Stomach (tissue), 4 donors: ENCODE measurements around the gene ORC1.

Experiments
- CTCF ChIP-seq, 7 experiments: fragments of 450-650 bp in 4 of 7; fragments of 200-600 bp in 3 of 7; sonication (generic) in 3 of 7; IDR thresholded peaks; one replicate each; pipeline ENCODE4 v1.5.1; 2016 to 2019; ENCODE audit warnings: antibody characterized with exemption in 7 of 7, control low read depth in 2 of 7, mild to moderate bottlenecking in 1 of 7
- POLR2A ChIP-seq, 4 donors: fragments of 450-650 bp; IDR thresholded peaks; one replicate each; pipeline ENCODE4 v1.6.1; 2016; ENCODE audit warnings: antibody characterized with exemption in 4 of 4, control low read depth in 2 of 4, mild to moderate bottlenecking in 1 of 4, moderate library complexity in 1 of 4
- POLR2AphosphoS5 ChIP-seq, 3 donors: sonication (generic); formaldehyde crosslinking; IDR thresholded peaks; one replicate each; pipeline ENCODE4 v1.6.1; 2016; ENCODE audit warnings: antibody characterized with exemption in 3 of 3

GRCh38 chr1:52385376-52385775, 18.8 kb downstream of the ORC1 start:
- TF ChIP-seq CTCF (IDR thresholded peaks at IDR 0.05) (no peak), POLR2AphosphoS5 (IDR thresholded peaks at IDR 0.05) (no peak), POLR2A (IDR thresholded peaks at IDR 0.05) (no peak)
